GM19193 (cell line): Measurements from ENCODE around the gene BABAM2.

Source experiments
- POLR2A ChIP-seq: IDR thresholded peaks from 4 replicates; pipeline ENCODE4 v1.6.1; 2011; ENCODE audit not compliant: insufficient read depth, insufficient read length; ENCODE audit errors: extremely low read depth

BABAM2 gene

DNA sequence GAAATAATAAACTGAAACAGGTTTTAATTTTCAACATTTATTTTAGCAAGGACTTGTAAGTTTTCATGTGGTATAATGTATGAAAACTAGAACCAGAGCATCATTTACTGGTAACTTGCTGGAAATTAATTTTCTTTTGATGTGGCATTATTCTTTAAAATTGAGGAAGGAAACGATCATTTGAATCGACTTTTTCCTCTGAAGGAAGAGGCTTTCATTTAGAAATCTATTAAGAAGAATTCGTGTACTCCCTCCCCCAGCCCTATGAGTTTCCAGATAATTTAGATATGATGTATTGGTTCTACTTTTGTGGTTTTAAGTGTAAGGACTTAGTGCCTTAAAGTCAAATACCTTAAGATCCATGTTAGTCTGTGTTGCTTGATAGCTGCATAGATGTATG lies 2.5 kb downstream of the BABAM2 start:
- no peak for TF ChIP-seq POLR2A

DNA sequence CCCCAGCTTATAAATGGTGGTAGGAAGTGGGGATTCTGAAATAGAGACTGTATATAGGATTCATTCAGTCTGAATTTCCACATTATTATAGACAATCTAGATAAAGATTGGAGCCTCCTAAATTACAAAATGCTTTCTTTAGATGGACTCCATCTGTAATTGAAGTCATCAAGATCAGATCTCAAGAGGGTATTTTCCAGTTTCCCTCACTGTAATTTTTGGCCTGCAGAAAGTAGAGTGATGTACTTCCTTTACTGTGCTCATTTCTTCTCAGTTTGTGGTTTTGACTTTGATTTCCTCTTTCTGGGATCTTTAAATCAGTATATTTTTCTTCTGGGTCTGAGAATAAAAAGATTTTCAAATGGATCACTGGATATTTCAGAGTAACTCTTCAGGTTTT lies 7.2 kb downstream of the BABAM2 start:
- no peak for TF ChIP-seq POLR2A

DNA sequence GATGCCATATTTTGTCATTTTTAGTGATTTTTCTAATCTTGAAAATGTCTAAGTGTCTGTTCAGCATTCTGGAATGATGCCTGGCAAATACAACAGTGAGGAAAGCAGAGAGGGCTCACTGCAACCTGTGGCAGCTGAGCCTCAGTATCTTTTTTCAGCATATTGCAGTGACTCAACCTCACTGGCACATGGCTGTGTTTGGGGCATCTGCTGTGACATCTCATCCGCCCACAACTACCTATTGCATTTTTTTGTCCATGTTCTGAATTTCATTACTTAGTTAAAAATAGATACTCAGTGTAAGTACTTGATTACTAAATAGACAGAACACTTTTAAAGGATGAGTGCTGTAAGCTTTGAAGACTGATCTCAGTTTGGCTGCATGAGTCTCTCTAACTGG lies 10.7 kb downstream of the BABAM2 start:
- TF ChIP-seq POLR2A, result no peak

DNA sequence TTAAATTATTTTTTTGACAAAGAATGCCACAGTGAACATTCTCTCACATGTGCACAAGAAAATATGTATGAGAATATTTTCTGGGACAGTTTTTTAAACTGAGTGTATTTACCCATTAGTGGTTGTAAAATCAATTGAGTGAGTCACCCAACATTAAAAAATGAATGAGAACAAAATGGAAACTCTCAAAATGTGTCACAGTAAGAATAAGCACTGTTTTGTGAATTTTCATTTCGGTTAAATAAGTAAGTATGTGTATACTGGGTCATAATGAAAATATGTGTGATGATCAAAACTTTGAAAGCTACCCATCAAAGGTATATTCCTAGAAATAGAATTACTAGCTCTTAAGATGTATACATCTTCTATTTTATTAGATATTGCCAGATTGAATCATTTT lies 11.6 kb downstream of the BABAM2 start:
- TF ChIP-seq POLR2A, result no peak

DNA sequence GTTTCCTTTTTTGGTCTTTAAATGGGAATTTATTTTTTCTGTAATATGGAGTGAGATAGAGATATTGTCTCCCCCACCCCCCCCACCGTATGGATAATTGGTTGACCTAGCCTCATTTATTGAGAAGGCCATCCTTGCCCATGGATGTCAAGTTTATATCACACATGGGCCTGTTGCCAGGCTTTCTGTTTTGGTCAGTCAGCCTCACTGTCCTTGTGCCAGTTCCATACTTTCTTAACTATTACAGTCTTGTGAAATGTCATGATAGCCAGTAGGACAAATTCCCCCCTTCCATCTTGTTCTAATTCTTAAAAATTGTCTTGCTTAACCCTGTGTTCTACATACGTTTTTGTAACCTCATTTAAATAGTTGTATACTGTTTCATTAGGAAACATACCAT lies 12.5 kb downstream of the BABAM2 start:
- no peak for TF ChIP-seq POLR2A

DNA sequence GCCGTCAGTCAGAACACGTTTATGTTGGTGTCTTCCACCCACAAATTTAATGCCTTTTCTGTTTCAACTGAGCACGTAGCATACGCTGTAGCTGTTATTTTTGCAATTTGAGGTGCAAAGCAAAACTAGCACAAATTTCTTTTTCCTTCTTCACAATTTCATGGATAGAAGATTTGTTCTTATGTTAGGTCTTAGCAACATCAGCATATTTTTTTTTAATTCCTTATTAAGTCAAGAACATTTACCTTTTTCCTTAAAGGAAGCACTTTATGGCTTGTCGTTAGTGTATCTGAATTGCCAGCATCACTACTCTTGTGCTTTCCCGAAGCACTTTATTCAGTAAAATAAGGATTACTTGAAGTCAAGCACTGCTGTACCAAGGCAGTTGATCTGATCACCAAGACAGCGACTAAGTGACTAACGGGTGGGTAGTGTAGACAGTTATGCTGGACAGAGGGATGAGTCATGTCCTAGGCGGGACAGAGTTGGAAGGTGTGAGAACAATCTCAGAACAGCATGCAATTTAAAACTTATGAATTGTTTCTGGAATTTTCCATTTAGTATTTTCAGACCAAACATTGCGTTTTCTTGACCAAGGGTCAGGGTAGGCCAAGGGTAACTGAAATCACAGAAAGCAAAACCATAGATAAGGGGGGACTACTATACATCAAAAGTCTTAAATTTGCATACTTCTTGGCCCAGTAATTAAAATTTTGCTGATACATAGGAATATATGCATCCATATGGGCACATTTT lies 13.3 kb downstream of the BABAM2 start:
- no peak for TF ChIP-seq POLR2A

DNA sequence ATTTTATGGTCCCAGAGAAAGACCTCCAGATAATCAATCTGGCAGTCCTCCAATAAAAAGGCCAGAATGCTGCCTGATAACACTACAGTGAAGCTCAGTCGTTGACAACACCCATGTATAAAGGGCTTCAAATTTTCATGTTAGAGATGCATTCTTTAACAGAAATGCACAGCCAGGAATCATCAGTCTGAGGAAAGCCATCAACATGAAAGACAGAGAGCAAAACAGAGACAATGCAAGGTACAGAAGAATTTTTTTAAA lies 13.8 kb downstream of the BABAM2 start:
- no peak for TF ChIP-seq POLR2A

DNA sequence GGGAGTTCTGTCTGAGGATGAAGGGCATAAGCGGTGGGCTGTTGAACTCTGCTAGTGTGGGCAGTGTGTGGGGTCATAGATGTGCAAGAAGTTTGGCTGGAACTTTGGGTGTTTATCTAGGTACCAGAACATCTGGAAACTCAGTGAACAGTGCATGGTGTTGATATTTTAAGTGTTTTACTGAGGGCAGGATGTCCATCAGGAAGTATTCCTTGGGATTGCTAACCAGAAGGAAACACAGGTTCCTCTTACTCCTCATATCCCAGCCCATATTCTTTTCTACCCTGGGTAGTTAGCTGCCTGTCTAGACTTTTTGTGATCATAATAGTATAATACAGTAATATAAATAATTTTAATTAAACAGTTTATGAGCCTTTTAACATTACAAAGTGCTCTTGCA lies 15.5 kb downstream of the BABAM2 start:
- no peak for TF ChIP-seq POLR2A

DNA sequence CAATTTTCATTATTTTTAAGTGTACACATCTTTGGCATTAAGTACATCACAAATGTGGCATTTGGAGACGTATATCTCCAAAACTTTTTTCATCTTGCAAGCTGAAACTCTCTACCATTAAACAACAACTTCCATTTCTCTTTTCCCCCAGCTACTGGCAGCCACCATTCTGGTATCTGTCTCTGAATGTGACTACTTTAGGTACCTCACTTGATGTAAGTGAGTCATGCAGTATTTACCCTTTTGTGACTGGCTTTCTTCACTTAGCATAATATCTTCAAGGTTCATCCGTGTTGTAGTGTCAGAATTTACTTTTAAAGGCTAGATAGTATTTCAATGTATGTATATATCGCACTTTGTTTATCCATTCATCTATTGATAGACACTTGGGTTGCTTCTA lies 17.0 kb downstream of the BABAM2 start:
- TF ChIP-seq POLR2A, result no peak

DNA sequence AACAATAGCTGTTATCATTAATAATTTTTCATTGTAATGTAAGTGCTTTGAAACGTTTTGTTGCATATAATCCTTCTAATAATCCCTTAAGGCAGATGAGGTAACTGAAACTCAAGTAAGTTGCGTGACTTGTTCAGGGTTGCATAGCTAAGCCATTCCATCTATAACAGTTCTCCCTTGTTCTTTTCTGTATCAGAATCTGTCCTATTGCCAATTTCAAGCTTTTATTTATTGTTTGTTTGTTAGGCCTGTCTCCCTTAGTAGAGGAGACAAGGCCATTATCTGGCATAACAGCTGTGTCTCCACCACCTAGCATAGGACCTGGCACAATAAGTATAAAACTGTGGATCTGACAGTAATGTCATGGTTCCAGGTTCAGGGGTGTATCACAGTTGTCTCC lies 19.4 kb downstream of the BABAM2 start:
- TF ChIP-seq POLR2A, result no peak

DNA sequence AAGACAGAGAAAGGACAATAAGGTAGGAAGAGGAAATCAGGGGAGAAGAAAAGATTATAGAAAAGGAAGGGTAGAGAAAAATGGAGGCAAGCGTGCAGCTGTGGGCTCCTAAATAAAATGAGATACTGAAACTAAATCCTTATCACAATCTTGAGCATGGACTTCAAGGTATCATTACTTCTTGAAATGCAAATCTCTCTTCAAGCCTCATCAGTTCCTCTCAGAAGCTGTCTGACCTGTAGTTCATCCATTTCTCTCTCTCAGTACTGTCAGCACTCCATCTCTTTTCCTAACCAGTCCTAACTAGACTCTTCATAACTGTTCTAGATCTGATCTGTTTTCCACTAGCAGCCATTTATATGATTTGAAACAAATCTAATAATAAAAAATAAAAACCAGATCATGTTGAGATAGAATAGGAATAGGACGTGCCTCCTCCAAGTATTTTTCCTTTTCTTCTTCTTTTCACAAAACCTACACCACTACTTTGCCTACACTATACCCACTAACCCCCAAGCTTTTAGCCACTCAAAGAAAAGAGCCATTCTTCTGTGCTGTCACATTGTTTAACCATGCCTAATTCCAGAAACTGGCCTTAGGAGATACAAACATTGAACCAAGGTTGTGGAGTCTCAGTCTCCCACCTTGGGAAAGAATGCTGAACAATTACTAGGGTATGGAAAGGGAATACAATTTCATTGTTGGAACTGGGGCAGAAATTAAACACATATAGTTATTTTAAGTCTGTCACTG lies 21.1 kb downstream of the BABAM2 start:
- TF ChIP-seq POLR2A, result no peak

DNA sequence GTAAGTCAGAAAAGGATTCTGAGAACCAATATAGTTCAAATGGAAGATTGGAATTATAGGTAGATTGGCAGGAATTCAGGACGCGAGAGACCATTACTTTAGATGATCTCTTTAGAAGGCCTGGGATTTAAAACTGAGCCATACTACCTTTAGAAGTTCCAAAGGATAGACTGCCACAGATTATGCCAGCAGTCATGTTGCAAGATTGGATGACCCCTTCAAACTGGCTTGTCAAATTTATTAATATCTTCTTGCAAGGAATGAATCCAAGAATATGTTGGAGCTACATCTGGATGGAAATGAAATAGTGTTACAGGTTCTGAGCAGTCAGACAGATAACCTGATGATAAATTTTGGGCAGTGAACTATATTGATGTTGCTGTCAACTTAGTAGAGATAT lies 22.0 kb downstream of the BABAM2 start:
- TF ChIP-seq POLR2A, result no peak

DNA sequence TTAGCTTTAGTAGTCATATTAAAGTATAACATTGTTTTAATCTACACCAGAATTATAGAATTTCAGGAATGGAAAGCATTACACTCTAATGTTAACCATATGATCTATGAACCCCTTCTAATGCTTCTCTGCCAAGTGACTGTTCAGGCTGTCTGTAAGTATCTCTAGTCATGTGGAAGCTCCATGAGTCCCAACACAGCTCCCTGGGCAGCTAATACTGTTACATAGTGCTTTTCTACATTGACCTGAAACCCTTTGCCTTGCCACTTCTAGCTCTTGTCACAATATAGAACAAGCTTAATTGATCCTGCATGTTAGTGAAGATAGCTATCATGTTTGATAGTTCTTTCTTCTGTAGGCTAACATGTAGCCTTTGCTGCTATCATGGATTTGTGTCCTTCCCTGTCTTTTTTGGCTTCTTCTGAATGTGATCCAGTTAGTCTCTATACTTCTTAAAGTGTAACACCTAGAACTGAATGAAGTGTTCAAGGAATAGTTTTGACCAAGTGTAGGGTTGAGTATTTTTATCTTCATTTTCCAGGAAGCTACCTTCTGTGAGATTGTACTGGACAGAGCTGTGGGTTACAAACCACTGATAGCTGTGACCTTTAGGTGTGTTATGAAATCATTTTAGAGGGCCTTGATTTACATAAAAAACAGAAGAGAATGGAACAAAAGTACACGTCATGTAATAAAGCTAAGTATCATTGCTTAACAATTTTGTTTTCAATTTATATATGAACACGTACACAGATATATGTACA lies 23.7 kb downstream of the BABAM2 start:
- no peak for TF ChIP-seq POLR2A

DNA sequence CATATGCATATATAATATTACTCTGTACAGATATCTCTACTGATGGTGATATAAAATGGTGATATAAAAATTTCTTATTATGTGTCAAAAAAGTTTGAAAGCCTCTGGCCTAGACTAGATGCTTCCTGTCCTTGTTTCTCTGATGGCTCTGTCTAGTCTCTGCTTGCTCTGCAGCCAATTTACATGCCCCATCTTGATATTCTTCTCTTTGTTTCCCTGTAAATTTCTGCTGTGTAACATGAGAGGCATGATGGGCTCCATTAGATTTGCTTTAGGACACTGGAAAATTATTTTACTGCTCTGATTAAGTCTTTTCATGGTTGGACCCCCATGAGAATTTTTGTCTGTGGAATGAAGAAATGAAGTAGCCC lies 24.3 kb downstream of the BABAM2 start:
- no peak for TF ChIP-seq POLR2A

DNA sequence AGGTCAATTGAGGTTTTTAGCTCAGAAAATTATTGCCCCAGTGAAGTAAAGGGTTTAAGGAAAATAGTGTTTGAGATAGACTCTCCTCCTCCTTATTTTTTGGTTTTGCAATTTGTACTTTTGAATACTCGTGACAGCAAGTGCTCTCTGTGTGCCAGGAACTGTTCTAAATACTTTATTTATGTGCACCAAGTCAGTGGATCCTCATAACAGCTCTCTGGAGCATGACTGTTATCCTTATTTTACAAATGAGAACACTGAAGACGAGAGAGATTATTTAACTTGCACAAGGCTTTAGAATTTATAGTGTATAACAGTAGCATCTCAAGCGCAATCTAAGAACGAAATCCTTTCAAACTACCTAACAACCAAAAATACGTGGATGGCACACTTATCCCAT lies 24.7 kb downstream of the BABAM2 start:
- TF ChIP-seq POLR2A, result no peak

DNA sequence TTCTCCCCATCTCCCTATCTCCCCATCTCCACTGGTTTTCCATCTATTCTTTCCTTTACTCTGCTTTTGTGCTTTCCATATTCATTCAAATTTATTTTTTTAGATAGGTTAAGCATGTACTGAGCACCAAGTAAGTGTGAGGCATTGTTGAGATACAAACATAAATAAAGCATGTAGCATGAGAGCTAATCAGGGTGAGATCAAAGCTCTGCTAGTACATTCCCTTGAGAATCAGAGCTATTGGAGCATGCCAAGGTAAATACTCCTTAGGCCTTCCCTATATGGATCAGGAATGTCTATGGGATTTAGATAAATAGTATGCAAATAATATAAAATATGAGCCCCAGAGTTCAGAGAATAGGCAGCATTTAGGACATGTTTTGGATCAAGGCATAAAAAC lies 25.3 kb downstream of the BABAM2 start:
- no peak for TF ChIP-seq POLR2A
